Memory B cell (primary cell): ENCODE data around the gene HCRTR1.

Experiments used
- ATAC-seq: fragments of 150-1000 bp; cut with Tn5 transposase; 2 replicates; pipeline ENCODE4 v1.10.0; 2021; ENCODE audit warnings: low read depth, mild to moderate bottlenecking, moderate library complexity
- DNase-seq, 2 donors: peaks; one replicate each; pipeline ENCODE4 v3.0.0; 2022; ENCODE audit warnings: low spot score in 2 of 2
- H3K27ac Mint-ChIP-seq: one replicate; pipeline ENCODE4 v1.8.0; 2022; ENCODE audit warnings: mild to moderate bottlenecking, moderate library complexity, mixed read lengths
- H3K27me3 Mint-ChIP-seq: one replicate; pipeline ENCODE4 v1.8.0; 2022; ENCODE audit warnings: mixed read lengths
- H3K36me3 Mint-ChIP-seq: one replicate; pipeline ENCODE4 v1.8.0; 2022; ENCODE audit warnings: mild to moderate bottlenecking, mixed read lengths
- H3K4me1 Mint-ChIP-seq: one replicate; pipeline ENCODE4 v1.8.0; 2022; ENCODE audit warnings: mixed read lengths
- H3K4me3 Mint-ChIP-seq: one replicate; pipeline ENCODE4 v1.8.0; 2022; ENCODE audit warnings: mild to moderate bottlenecking, moderate library complexity, mixed read lengths
- H3K9me3 Mint-ChIP-seq: one replicate; pipeline ENCODE4 v1.8.0; 2022; ENCODE audit warnings: mixed read lengths

HCRTR1 gene

DNA sequence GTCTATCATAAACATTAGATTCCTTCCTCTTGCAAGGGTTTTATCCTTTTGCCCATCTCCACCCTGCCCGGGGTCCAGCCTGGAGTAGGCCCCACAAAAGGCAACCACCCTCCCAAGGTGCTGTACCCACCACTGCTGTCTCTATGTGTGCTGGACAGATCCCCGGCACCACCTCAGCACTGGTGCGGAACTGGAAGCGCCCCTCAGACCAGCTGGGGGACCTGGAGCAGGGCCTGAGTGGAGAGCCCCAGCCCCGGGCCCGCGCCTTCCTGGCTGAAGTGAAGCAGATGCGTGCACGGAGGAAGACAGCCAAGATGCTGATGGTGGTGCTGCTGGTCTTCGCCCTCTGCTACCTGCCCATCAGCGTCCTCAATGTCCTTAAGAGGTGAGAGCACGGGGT is 5.9 kb downstream of the HCRTR1 start:
- no peak overlapping the region for H3K4me3 Mint-ChIP-seq
- peaks cover 3% of the 10 kb centered on the region for H3K27me3 Mint-ChIP-seq
- no peaks in the 10 kb centered on the region for H3K9me3 Mint-ChIP-seq
- DNase-seq (no peak), ATAC-seq (no peak)
- H3K4me1 Mint-ChIP-seq, result peaks cover 7% of the 10 kb centered on the region
- H3K27ac Mint-ChIP-seq, result no peak overlapping the region
- H3K36me3 Mint-ChIP-seq, result peaks cover 13% of the 10 kb centered on the region

DNA sequence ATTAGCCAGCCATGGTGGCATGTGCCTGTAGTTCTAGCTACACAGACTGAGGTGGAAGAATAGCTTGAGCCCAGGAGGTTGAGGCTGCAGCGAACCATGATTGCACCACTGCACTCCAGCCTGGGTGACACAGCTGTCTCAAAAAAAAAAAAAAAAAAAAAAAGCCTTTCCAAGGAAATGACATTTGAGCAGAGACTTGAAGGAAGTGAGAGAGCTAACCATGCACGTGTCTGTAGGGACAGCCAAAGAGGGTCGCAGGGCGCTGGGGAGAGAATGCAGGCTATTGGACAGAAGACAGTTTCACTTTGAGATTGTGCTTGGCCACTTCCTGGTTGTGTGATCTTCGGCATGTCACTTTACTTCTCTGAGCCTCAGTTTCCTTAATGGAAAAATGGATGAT is 6.8 kb downstream of the HCRTR1 start:
- Mint-ChIP-seq H3K9me3 (no peaks in the 10 kb centered on the region), H3K4me1 (peaks cover 5% of the 10 kb centered on the region), H3K27me3 (peaks cover 3% of the 10 kb centered on the region), H3K4me3 (no peak overlapping the region), H3K27ac (no peak overlapping the region), H3K36me3 (peaks cover 15% of the 10 kb centered on the region)
- no peak for ATAC-seq
- DNase-seq, result no peak

DNA sequence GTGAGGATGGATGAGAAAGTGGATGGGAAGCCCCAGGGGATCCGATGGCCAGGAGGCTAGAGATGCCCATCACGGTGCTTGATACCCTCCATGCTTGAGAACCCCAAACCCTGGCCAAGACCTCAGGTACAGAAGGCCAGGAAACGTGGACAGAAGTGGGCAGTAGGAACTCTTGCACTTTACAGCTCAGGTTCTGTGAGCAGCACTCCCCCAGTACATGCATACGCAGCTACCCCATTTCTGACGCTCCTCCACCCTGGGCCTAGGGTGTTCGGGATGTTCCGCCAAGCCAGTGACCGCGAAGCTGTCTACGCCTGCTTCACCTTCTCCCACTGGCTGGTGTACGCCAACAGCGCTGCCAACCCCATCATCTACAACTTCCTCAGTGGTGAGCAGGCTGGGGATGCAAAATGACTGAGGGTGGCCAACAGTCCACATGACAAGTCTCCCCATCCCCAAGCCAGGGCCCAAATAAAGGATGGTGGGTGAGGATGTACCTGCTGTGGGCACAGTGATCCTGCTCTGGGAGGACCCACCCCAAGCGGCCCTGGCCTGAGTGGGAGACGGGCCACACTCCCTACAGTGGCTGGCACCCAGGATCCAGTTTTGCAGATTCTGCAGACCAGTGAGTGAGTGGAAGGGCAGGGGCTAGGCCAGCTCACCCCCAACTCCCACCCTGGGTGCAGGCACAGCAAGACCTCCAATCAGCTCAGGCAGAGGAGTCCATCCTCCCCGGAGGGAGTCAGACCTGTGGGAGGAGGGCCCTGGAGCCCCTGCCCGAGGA is 7.4 kb downstream of the HCRTR1 start:
- DNase-seq (no peak), ATAC-seq (no peak)
- H3K4me3 Mint-ChIP-seq, result no peak overlapping the region
- peaks cover 19% of the 10 kb centered on the region for H3K36me3 Mint-ChIP-seq
- H3K27ac Mint-ChIP-seq, result no peak overlapping the region
- H3K27me3 Mint-ChIP-seq, result no peaks in the 10 kb centered on the region
- no peaks in the 10 kb centered on the region for H3K4me1 Mint-ChIP-seq
- no peaks in the 10 kb centered on the region for H3K9me3 Mint-ChIP-seq

DNA sequence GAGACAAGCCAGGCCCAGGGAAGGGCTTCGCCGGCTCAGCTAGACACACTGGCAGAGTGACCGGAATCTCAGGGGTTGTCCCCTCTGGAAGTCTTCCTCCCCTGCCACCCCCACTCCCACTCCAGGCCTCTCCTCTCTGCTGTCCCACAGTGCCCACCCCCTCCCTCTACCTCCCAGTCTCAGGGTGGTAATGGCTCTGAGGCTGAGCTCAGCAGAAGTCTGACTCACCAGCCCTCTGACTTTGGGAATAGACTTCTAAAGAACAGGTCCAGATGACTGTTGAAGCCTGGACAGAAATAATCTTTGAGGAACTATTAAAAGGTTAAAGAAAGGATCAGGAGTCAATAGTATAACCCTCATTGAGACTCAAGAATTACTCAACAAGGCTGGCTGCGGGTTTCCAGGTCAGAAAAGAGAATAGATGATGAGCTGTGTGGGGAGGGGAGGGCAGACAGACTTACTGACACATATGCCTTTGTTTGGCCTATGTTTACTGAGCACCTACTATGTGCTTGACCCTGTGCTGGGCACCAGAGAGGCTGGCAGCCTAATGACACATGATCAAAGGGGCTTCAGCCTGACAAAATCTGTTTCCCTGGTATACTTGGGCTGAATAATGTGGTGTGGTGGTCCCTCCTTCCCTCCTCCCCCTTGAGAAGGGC is 8.2 kb downstream of the HCRTR1 start:
- Mint-ChIP-seq H3K4me1 (no peaks in the 10 kb centered on the region), H3K27ac (peak overlapping the region; percentile 65), H3K36me3 (peaks cover 26% of the 10 kb centered on the region), H3K4me3 (no peak overlapping the region), H3K9me3 (no peaks in the 10 kb centered on the region), H3K27me3 (no peaks in the 10 kb centered on the region)
- DNase-seq (no peak), ATAC-seq (no peak)

DNA sequence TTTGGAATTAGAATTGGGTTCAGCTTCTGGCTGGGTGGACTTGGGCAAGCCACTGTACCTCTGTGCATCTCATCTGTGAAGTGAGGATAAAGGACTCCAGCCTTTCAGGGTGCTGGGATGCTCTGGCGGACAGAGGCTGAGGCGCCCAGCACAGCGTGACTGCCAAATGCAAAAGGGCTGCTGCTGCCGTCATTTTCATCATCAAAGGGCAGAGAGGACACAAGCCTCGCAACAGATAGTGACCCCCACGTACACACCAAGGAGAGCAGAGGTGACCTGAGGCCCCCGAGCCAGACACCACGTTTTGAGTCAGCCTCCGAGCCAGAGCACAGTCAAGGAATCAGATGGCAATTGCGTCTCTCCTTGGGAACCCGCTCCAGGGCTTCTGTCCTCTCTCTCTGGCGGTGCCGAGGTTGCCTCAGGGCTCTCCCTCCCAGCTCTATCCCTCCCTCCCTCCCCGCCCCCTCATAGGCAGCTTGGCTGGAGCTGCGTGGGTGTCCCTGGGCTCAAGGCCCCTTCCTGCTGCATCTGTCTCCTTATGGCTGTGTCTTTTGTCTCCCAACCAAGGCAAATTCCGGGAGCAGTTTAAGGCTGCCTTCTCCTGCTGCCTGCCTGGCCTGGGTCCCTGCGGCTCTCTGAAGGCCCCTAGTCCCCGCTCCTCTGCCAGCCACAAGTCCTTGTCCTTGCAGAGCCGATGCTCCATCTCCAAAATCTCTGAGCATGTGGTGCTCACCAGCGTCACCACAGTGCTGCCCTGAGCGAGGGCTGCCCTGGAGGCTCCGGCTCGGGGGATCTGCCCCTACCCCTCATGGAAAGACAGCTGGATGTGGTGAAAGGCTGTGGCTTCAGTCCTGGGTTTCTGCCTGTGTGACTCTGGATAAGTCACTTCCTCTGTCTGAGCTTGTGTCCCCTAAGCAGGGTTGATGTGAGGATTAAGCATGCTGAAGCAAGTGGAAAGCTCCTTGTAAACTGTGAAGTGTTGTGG is 9.0 kb downstream of the HCRTR1 start:
- no peak overlapping the region for H3K27ac Mint-ChIP-seq
- H3K27me3 Mint-ChIP-seq, result no peaks in the 10 kb centered on the region
- ATAC-seq (no peak), DNase-seq (no peak)
- no peaks in the 10 kb centered on the region for H3K4me1 Mint-ChIP-seq
- H3K4me3 Mint-ChIP-seq, result no peak overlapping the region
- H3K36me3 Mint-ChIP-seq, result peaks cover 30% of the 10 kb centered on the region
- H3K9me3 Mint-ChIP-seq, result no peaks in the 10 kb centered on the region

DNA sequence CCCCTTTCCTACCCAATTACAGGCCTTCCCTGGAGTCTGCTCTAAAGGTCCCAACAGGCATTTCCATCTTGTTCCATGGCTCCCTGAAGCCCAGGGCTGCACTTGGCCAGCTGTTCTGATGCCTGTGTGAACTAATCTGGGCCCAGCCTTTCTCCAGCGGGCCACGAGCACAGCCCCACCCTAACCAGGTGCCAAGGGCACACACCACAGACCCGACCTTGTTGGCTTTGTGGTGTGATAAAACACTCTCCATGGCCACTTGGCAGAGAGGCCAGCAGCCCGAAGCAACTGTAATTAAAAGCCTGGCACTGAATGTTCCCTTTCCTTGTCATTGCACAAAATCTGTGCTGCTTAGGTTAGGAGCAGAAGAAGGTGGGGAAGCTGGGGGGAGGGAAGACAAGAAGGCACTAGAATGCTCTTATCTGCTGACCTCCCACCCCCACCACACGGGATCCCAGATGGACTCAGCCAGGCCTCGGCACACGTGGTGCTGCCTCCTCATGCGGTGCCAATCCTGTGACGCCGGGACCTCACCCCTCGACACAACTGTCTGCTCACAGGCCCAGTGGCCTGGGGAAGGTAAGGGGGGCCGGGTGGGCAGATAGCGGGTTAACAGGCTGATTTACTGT is 9.9 kb downstream of the HCRTR1 start:
- Mint-ChIP-seq H3K4me3 (no peak overlapping the region), H3K36me3 (peaks cover 33% of the 10 kb centered on the region), H3K27me3 (no peaks in the 10 kb centered on the region), H3K27ac (no peak overlapping the region), H3K9me3 (no peaks in the 10 kb centered on the region), H3K4me1 (no peaks in the 10 kb centered on the region)
- ATAC-seq, result no peak
- no peak for DNase-seq

DNA sequence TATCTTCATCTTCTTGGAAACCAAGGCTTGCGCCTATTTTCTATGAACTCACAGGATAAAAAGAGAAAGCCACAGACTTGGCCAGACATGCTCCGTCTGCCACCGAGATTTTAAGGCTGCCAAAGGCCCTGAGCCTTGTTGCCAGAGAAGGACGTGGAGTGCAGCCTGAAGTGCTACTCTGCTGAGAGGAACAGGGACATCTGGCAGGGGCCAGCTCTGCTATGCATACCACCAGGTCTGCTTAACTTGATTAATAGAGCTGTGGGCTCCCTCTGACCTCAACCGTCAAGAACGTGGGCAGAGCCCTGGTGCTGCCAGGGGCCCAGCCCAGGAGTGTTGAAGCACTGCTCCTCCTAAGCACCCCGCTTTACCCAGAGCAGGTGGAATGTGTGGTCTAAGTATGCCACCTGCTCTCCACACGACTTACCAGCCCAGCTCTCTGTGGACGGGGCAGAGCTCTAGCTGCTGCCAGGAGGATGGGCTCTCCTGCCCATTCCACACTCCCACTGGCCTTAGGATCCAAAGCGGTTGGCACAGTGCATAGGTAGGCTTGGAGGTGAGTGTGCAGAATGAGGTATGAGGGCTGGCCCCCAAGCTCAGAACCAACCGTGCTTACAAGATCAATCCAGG is 10.6 kb downstream of the HCRTR1 start:
- H3K27me3 Mint-ChIP-seq, result no peaks in the 10 kb centered on the region
- ATAC-seq (no peak), DNase-seq (no peak)
- no peaks in the 10 kb centered on the region for H3K4me1 Mint-ChIP-seq
- no peak overlapping the region for H3K4me3 Mint-ChIP-seq
- H3K36me3 Mint-ChIP-seq, result peaks cover 33% of the 10 kb centered on the region
- H3K9me3 Mint-ChIP-seq, result no peaks in the 10 kb centered on the region
- no peak overlapping the region for H3K27ac Mint-ChIP-seq

DNA sequence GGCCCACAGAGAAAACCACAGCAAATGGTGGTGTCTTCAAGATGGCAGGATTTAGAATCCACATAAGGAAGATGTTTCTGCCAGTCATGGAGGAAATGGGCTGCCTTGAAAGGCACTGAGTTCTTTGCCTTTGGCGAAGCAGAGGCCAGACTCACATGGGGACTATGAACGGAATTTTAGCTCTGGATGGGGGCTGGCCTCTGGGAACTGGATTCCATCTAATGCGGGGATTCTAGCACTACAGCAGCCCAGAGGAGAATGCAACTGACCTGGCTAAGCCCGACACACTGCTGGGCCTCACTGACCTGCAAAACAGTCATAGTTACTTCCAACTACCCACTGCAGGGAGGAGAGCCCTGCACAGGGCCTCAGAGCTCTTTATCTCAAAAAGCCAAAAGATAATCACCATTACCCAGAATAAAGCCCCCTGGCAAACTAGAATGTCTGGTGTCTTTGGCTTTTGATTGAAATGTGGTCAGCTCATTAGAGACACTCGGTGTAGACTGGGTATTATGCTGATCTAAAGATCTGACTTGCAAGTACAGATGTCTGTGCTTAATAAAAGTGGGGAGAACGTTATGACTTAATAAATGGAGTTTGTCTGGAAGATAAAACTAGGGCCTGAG is 11.6 kb downstream of the HCRTR1 start:
- DNase-seq (no peak), ATAC-seq (no peak)
- H3K4me1 Mint-ChIP-seq, result no peaks in the 10 kb centered on the region
- no peak overlapping the region for H3K27ac Mint-ChIP-seq
- no peaks in the 10 kb centered on the region for H3K27me3 Mint-ChIP-seq
- H3K9me3 Mint-ChIP-seq, result no peaks in the 10 kb centered on the region
- no peak overlapping the region for H3K4me3 Mint-ChIP-seq
- H3K36me3 Mint-ChIP-seq, result peaks cover 29% of the 10 kb centered on the region

DNA sequence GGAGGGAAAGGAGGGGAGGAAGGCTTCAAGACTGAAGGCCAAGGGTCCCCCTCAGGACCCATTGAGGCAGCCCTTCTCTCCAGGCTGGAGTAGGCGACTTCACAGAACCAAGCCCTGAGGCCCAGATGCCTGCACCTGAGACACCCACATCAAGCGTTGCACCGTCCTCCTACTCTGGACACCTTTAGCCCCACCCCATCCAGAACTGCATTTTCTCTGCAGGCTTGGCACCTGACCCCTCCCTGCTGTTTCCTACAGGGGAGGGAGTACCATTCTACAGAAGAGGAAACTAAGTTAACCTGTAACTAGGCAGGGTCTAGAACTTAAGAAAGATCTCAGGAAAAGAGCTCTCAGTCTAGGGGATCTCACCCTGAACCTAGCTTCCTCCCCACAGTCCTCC is 15.2 kb downstream of the HCRTR1 start:
- H3K4me1 Mint-ChIP-seq, result peaks cover 5% of the 10 kb centered on the region
- ATAC-seq (no peak), DNase-seq (no peak)
- peaks cover 24% of the 10 kb centered on the region for H3K36me3 Mint-ChIP-seq
- H3K9me3 Mint-ChIP-seq, result no peaks in the 10 kb centered on the region
- no peaks in the 10 kb centered on the region for H3K27me3 Mint-ChIP-seq
- H3K4me3 Mint-ChIP-seq, result no peak overlapping the region
- no peak overlapping the region for H3K27ac Mint-ChIP-seq

DNA sequence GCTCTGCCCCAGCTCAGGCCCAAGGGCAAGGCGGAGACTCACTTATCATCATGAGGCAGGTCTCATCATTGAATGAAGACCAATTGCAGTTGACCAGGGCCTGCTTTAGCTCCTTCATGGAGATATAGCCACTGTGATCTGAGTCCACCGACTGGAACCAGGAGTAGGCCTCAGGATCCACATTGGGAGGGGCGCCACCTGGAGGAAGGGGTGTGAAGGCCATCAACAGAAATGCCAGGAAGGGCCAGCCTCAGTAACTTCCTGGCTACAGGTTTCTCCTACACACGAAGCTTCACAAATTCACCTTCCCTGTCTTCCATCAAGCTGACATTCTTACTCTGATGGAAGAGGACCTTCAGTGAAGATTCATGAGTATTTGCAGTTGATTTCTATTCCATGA is 15.6 kb downstream of the HCRTR1 start:
- ATAC-seq, result no peak
- DNase-seq, result no peak
- no peak overlapping the region for H3K4me3 Mint-ChIP-seq
- H3K27me3 Mint-ChIP-seq, result no peaks in the 10 kb centered on the region
- H3K27ac Mint-ChIP-seq, result no peak overlapping the region
- no peaks in the 10 kb centered on the region for H3K9me3 Mint-ChIP-seq
- peaks cover 23% of the 10 kb centered on the region for H3K36me3 Mint-ChIP-seq
- H3K4me1 Mint-ChIP-seq, result peaks cover 10% of the 10 kb centered on the region

DNA sequence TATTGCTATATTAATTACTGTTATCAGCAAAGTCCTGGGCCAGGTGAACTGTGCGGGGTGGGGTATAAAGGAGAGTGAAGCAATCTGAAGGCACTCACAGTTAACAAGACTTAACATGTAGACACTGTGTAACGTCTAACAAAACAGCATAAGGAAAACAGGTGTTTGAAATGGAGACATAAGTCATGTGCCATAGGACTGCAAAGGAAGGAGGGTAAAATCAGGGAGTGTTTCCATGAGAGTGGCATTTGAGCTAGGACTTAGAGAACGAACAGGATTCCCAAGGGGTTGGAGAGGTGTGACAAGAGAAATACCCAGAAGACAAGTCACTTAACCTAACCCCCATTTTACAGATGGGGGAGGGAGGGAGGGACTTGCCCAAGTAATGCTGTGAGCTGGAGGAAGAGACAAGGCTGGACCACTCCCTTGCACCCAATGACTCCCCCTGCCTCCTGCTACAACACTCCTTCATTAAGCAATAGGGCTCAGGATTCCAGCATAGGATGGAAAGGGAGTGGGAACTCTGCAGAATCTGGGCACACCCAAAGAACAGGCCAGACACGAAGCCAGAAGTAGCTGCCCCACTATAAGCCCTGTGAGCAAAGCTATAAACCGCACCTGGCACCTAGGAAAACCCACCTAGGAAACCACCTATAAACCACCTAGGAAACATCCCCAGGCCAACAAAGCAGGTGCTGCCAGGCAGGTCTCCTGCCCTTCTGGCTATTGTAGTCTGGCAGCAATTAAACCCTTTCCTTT is 20.6 kb downstream of the HCRTR1 start:
- ATAC-seq (peak; percentile 55), DNase-seq (no peak)
- H3K36me3 Mint-ChIP-seq, result peaks cover 5% of the 10 kb centered on the region
- H3K9me3 Mint-ChIP-seq, result no peaks in the 10 kb centered on the region
- H3K4me3 Mint-ChIP-seq, result no peak overlapping the region
- peak overlapping the region; percentile 43 for H3K27ac Mint-ChIP-seq
- no peaks in the 10 kb centered on the region for H3K27me3 Mint-ChIP-seq
- H3K4me1 Mint-ChIP-seq, result peaks cover 19% of the 10 kb centered on the region

DNA sequence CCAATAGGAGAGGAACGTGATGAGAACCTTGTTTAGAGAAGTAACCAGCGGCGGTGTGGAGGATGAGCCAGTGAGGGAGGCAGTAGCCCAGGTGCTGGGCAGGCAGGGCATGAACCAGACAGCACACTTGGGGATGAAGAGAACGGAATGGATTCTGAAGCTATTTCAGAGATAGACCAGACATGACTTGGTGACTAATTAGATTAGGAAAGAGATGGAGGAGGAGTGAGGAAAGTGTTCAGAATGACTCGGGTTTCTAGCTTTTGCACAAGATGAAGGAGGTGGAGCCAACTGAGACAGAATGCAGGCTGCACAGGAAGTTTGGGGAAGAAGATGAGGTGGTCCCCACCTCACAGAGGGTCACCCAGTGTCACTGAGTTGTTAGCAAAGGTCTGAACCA is 22.1 kb downstream of the HCRTR1 start:
- H3K4me3 Mint-ChIP-seq, result no peak overlapping the region
- H3K36me3 Mint-ChIP-seq, result peaks cover 5% of the 10 kb centered on the region
- no peak overlapping the region for H3K27ac Mint-ChIP-seq
- H3K27me3 Mint-ChIP-seq, result no peaks in the 10 kb centered on the region
- H3K4me1 Mint-ChIP-seq, result peaks cover 23% of the 10 kb centered on the region
- DNase-seq (no peak), ATAC-seq (no peak)
- no peaks in the 10 kb centered on the region for H3K9me3 Mint-ChIP-seq
